Jurkat, Clone E6-1 (cell line): ENCODE measurements around the gene TESK2.

Source experiments
- DNase-seq: peaks from one replicate; pipeline ENCODE4 v3.0.0-alpha.2; 2011; ENCODE audit warnings: low read depth, low spot score
- H3K4me3 ChIP-seq: 2 replicates; pipeline ENCODE4 v1.5.1; 2011; ENCODE audit warnings: mild to moderate bottlenecking, low read length, control low read depth, moderate library complexity

Gene TESK2

GRCh38 chr1:45297666-45298356 lies 193.2 kb downstream of the TESK2 start:
- H3K4me3 ChIP-seq = no peak overlapping the region
- no peak for DNase-seq
